ENCODE results near the gene SEC14L2.

- TF ChIP-seq EZH2 (IDR thresholded peaks at IDR 0.05; ENCODE audit: insufficient read depth, poor library complexity, severe bottlenecking) (no peak), EZH2phosphoT487 (IDR thresholded peaks at IDR 0.05; ENCODE audit: insufficient read depth, low read depth) (no peak)
Observed at GRCh38 chr22:30365891-30366290, 30.9 kb upstream of the SEC14L2 start.
